PC-3 (cell line): ENCODE results near the gene CCDC182.

Experiments
- EZH2 ChIP-seq: fragments of 300-600 bp; sonication (generic); IDR thresholded peaks from one replicate; pipeline ENCODE4 v1.6.1; 2017; ENCODE audit warnings: antibody characterized with exemption, mild to moderate bottlenecking, low read length; ENCODE audit not compliant: unreplicated experiment
- EZH2phosphoT487 ChIP-seq: fragments of 300-600 bp; sonication (generic); IDR thresholded peaks from 2 replicates; pipeline ENCODE4 v1.6.1; 2018; ENCODE audit warnings: mild to moderate bottlenecking, antibody characterized with exemption, low read length, borderline replicate concordance
- TF ChIP-seq, protein P1 (sequence below): fragments of 300-600 bp; sonication (generic); conservative IDR thresholded peaks from 2 replicates; pipeline ENCODE4 v1.5.1; 2017; ENCODE audit warnings: antibody characterized with exemption, low read depth, mild to moderate bottlenecking, low read length

DNA sequence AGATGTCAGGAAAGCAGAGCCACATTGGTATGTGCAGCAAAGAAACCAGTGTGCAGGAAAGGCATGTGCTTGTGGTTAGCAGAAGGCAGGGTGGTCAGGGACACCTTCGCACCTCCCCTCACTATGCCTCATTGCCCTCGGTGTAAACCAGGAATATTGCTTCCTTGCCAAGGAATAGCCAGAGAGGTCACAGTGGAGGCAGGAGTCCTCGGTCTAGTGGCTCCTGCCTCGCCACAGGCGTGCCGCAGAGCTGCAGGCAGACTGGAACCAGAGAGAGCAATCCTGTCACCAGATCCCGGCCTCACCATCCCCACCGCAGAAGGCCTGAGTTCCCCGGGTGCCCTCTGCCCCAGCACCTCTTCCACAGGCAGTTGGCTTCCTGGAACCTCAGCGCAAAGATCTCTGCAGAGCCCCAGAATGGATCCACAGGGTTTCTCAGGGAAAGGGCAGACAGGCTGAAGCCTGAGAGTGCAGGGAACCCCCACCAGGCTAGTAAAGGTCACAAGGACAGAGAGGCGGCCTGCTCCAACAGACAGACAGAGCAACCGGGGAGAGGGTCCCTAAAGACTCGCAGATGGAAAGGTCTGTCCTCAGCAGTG lies 21.6 kb downstream of the CCDC182 start:
- TF ChIP-seq, protein P1, sequence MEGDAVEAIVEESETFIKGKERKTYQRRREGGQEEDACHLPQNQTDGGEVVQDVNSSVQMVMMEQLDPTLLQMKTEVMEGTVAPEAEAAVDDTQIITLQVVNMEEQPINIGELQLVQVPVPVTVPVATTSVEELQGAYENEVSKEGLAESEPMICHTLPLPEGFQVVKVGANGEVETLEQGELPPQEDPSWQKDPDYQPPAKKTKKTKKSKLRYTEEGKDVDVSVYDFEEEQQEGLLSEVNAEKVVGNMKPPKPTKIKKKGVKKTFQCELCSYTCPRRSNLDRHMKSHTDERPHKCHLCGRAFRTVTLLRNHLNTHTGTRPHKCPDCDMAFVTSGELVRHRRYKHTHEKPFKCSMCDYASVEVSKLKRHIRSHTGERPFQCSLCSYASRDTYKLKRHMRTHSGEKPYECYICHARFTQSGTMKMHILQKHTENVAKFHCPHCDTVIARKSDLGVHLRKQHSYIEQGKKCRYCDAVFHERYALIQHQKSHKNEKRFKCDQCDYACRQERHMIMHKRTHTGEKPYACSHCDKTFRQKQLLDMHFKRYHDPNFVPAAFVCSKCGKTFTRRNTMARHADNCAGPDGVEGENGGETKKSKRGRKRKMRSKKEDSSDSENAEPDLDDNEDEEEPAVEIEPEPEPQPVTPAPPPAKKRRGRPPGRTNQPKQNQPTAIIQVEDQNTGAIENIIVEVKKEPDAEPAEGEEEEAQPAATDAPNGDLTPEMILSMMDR, result no peak
- TF ChIP-seq EZH2phosphoT487 (no peak), EZH2 (no peak)
